A673 (cell line): Measurements from ENCODE around the gene CBX5.
"Not testable (repeated sequence)": the region's sequence is repeated elsewhere in the genome, so short reads cannot be mapped to it uniquely, and the experiment has no call there.

ENCODE experiments used
- EZH2 ChIP-seq: fragments of 200-600 bp; sonication (generic); IDR thresholded peaks from 2 replicates; pipeline ENCODE4 v1.6.1; 2017; ENCODE audit warnings: borderline replicate concordance, low read depth, mild to moderate bottlenecking, mixed read lengths, antibody characterized with exemption, low read length; ENCODE audit not compliant: poor library complexity, severe bottlenecking
- TF ChIP-seq, protein P1 (sequence below): fragments of 300-800, 200-600 bp; sonication (generic); conservative IDR thresholded peaks from 2 replicates; pipeline ENCODE4 v1.5.1; 2017; ENCODE audit warnings: low read depth, mild to moderate bottlenecking, antibody characterized with exemption, low read length, moderate library complexity, mixed read lengths

- TF ChIP-seq, protein P1, sequence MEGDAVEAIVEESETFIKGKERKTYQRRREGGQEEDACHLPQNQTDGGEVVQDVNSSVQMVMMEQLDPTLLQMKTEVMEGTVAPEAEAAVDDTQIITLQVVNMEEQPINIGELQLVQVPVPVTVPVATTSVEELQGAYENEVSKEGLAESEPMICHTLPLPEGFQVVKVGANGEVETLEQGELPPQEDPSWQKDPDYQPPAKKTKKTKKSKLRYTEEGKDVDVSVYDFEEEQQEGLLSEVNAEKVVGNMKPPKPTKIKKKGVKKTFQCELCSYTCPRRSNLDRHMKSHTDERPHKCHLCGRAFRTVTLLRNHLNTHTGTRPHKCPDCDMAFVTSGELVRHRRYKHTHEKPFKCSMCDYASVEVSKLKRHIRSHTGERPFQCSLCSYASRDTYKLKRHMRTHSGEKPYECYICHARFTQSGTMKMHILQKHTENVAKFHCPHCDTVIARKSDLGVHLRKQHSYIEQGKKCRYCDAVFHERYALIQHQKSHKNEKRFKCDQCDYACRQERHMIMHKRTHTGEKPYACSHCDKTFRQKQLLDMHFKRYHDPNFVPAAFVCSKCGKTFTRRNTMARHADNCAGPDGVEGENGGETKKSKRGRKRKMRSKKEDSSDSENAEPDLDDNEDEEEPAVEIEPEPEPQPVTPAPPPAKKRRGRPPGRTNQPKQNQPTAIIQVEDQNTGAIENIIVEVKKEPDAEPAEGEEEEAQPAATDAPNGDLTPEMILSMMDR, result not testable (repeated sequence)
- TF ChIP-seq EZH2, result not testable (repeated sequence)
Observed at GRCh38 chr12:54185297-54185696, 94.6 kb downstream of the CBX5 start.
